Cortex of kidney (tissue), 1 donor: ENCODE data around the gene ANTKMT.
"Not testable (repeated sequence)": the region's sequence is repeated elsewhere in the genome, so short reads cannot be mapped to it uniquely, and the experiment has no call there.

Source experiments
- DNase-seq: peaks from one replicate; lab custom pipeline; 2025; lab: John Stamatoyannopoulos, UW

ANTKMT gene

DNA sequence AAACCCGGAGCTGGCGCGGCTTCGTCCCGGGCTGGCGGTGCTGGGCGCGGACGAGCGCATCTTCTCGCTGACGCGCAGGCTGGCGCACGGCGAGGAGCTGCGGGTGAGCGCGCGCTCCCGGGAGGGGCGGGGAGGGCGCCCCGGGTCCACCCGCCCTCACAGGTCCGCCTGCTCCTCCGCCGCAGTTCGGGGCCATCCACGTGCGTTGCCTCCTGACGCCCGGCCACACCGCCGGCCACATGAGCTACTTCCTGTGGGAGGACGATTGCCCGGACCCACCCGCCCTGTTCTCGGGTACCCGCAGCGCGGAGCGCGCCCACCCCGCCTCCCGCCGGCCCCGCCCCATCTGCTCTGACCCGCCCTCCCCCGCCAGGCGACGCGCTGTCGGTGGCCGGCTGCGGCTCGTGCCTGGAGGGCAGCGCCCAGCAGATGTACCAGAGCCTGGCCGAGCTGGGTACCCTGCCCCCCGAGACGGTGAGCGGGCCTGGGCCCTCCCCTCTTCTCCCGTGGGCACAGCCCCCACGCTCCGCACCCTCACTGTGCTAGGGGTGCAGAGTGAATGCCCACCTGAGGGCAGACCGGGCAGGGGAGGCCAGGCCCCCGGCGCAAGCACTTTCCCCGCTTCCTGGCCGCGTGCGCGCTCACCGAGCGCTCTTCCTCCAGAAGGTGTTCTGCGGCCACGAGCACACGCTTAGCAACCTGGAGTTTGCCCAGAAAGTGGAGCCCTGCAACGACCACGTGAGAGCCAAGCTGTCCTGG lies 7.4 kb downstream of the ANTKMT start:
- DNase-seq: no peak

DNA sequence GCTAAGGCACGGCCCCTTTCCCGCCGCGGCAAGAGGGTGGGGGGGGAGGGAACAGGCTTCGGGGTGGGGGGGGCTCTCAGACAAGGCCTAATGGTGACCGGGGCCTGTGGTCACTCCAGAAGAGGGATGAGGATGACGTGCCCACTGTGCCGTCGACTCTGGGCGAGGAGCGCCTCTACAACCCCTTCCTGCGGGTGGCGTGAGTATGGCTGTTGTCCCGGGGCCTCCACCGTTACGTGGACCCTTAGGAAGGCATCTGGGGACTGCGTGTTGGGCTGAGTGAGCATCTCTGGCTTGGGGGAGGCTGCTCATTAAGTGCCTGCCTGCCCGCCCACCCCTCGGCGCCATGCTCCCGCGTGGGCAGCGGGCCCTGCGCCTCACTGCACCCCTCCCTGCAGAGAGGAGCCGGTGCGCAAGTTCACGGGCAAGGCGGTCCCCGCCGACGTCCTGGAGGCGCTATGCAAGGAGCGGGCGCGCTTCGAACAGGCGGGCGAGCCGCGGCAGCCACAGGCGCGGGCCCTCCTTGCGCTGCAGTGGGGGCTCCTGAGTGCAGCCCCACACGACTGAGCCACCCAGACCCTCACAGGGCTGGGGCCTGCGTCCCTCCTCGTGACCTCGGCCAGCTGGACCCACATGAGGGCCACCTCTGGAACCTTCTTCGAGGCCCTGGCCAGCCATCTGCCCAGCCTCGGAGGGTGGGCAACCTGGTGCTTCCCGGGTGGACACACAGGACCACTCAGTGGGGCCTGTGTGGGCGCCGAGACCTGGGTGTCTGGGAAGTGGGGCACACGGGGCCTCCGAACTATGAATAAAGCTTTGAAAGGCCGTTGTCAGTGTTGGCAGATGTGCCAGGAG lies 8.2 kb downstream of the ANTKMT start:
- DNase-seq: no peak

DNA sequence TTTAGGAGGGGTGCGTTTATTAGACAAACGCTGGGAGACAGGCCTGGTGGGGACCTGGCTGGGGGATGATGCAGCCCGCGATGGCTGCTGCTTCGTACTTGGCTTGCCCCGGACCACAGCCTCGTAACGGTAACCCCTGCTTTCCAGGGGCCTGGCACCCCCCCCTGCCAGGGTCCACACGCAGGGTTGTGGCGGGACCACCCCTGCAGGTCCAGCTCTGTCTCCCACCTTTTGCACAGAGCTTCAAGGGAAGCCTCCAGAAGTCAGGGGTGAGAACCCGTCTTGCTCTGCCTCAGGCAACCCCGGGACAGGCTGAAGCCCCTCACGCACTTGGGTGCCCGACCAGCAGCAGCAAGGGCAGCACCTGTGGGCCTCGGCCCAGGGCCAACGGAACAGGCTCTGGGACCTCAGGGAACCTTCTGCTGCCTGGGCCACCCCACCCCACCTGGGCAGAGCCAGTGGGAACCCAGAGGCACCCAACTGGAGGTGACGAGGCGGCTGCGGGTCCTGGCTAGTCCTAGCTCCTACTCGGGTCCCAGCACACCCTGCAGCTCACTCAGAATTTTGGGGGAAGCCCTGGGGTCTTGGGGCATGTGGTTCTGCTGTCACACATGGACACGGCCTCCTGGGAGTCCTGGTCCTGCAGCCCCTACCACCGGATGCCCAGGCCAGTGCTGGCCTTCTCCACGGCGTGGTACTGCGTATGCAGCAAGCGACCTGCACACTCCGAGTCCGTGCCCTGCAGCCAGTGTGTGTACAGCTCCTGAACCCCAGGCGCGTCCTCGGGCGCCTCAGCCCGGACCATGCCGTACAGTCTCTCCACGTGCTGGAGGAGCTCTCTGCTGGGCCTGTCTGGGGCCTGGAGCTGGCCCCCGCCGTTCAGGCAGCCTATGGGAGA lies 9.1 kb downstream of the ANTKMT start:
- DNase-seq: no peak

DNA sequence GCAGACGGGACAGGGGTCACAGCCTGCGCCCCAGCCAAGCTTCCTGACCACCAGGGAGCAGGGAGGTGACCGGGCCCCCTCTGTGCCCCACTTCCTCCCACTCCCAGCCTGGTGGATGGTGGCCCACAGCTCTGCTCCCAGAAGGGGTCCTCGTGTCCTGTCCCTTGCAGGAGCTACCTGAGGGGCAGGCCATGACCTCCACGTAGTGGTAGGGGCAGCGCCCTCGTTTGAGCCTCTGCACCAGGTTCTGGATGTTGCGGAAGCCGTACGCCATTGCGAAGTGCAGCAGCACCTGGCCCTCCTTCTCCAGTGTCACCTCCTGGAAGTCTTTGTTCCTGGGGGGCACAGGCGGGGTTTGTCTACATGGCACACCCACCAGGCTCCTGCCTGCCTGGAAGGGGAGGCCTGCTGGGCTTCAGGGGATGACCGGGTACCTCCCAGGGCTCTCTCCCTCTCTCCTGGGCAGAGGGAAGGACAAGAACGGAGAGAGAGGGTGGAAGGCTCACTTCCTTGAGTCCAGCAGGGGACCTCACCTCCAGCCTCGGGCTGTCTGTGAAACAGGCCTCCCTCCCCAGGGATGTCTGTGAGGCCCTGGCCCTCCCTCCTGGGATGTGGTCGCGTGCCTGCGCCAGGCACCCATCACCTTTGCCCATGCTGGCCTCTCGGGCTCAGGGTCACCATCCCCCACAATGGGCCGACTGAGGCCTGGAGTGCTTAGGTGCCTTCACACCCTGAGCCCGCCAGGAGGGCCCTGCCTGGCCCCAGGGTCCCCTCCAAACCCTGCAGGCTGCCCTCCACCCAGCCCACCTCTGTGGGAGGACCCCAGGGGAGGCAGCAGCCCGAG lies 9.9 kb downstream of the ANTKMT start:
- no peak for DNase-seq

DNA sequence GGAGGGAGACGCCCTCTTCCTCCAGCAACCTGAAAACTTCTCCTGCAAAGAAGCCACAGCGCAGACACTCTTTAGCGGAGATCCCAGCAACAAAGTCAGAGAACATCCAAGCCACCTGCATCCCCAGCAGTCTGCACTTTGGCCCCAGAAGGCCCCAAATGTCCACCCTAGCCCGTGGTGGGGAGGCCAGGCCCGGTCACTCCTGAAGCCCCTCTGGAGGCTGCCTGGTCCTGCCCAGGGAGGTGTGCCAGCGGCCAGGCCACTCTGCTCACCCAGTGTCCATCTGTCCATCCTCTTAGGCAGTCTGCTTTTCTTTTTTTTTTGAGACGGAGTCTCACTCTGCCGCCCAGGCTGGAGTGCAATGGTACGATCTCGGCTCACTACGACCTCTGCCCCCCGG lies 11.4 kb downstream of the ANTKMT start:
- no peak for DNase-seq

DNA sequence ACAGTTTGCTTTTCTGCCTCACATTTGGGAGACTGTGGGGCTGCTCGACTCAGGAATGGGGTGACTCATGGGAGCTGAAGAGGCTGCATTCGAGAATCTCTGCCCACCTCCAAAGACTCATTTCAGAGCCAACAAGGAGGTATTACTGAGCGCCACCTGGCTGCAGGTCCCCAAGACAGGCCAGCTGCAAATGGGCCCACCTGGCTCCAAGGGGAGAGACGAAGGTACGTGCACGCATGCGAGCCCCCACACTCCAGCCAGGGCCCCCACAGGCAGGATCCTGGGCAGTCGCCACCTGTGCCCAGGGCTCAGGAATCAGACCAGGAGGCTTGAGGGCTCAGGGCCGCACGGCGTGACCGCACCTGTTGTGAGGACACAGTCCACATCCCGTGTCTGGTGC lies 12.0 kb downstream of the ANTKMT start:
- DNase-seq: no peak

DNA sequence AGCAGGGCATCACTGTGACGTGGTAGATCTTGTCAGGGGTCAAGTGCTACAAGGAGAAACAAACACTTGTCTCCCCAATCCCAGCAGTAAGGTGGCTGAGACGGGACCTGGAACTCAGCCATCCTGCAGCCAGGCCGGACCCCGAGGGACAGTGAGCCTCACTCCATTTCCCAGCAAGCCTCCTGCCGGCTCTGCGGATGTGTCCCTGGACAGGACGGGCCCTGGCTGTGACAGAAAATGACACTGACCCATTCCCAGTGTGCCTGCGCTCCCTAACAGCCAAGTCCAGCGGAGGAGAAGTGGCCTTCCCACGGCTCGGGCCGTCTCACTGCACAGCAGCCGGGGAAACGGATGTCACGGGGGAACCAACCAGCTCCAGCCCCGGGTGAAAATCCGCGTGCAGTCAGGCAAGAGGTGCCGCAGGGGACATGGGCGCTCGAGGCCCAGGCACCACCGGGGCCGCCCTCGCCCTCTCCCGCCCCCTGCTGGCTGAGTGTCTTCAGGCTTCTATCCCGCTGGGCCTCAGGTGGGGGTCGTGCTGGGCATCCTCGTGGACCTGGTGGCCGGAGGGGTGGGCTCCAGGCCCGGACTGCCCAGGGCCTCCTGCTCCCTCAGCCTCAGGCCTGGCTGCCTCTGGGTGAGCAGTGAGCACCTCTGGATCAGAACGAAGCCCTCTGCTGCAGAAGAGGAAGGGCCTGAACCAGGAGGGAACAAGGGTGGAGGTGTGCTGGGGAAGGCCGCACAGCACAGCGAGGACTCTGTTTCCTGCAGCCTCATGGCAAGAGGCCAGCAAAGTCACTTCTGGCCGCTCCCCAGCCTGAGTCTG lies 12.6 kb downstream of the ANTKMT start:
- no peak for DNase-seq

DNA sequence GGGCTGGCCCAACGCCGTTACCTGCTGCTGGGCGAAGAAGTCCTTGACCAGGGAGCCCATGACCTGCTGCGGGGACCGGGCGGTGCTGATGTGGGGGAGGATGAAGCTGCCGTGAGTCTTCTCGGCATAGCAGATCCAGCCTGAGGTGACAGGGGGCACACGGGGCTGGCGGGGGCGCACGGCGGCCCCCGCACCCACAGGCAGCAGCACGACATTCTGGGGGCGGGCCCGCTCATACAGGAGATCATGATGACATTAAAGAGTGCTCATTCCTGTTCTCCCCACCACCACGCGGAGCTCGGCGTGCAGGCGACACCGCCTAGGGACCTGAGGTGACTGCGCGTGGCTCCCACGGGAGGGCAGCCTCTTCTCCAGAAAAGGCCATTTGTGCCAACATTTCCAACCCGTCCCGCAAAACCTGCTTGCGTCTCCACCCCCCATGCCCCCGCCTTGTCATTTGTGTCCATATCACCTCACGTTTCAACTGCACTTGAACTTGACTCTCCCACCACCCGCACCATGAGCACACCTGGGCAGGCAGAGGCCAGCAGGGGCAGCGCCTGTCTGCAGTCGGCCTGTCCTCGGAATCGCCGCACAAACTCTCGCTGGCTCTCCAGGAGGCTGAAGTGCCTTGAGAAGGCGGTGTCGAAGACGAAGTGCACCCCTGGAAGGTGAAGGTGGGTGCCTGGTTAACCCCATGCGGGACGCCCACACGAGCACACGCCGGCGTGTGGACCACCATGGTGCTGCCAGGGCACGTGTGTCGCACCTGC lies 13.4 kb downstream of the ANTKMT start:
- no peak for DNase-seq

DNA sequence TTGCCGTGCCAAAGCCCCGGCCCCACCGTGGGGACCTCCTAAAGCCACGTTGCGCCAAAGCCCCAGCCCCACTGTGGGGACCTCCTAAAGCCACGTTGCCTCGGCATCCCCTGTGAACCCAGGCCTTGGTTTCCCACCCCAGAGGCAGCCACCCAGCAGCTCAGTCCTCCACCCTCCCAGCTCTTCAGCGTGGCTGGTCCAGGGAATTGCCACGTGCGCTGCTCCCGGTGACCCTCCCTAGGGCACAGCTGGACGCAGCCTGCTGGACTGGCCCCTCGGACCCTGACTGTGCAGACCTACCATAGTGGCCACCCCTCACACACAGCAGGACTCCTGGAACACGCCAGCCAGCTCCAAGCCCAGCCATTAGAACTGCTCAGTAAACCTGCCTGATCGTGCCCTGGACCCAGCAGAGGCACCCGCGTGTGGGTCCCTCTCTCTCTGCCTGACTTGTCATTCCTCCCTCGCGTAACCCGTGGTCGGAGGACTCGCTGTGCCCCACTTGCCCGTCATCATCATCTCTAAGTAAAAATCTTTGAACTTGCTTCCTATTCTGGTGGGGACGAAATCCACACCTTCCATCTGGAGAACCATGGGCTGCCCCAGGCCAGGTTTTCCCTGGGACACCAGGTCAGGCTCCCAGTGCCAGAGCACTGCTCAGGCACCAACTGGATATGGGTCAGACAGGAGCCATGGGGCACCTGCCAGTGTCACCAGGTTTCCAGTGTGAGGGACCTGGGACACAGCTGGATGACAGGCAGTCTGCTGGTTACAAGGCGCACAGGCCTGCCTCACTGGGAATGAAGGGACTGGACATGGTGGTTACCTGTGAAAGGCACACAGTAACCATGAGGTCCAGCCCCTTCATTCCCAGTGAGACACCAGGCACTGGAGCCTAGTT lies 14.3 kb downstream of the ANTKMT start:
- DNase-seq: no peak

DNA sequence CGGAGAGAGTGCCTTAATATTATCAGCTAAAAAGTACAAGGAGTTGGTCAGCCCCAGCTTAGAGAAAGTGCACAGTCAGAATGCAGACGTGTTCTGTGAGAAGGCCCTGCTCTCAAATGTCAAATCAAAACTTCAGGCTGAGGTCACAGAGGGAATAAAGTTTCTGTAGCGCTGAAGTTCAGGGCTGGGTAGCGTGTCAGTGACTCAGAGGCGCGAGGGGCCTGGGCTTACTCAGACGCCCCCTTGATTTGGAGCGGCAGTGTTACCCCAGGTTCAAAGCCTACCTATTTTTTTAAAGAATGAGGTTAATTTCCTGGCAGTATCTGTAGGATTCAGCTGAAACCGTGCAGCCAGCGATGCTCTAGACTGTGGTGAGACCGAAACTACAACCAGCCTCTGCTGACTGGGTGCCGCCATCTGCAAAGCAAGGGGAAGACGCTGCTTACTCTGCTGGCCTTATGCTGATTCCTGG lies 15.1 kb downstream of the ANTKMT start:
- DNase-seq: no peak

DNA sequence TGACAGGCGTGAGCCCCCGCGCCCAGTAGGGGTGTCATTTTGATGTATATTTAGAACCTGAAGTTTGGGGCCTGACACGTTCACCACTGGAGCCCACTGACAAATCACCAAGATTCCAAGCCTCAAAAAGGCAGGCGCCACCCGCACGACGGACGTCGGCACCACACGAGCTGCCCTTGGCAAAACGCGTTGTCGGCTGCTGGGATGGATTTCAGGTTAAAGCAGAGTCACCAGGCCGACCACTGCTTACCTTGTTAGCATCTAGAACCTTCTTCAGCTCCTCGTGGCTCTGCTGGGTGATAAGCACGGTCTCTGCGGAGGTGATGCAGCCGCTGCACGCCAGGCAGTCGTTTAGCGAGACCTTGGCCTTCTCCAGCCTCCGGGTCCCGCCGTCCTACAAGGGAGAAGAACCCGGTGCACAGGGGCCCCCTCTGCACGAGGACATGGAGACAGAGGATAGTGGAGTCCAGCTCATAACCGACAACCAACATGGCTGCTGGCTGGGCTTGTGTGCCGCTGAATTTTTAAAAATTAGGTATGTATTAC lies 16.1 kb downstream of the ANTKMT start:
- DNase-seq: no peak

DNA sequence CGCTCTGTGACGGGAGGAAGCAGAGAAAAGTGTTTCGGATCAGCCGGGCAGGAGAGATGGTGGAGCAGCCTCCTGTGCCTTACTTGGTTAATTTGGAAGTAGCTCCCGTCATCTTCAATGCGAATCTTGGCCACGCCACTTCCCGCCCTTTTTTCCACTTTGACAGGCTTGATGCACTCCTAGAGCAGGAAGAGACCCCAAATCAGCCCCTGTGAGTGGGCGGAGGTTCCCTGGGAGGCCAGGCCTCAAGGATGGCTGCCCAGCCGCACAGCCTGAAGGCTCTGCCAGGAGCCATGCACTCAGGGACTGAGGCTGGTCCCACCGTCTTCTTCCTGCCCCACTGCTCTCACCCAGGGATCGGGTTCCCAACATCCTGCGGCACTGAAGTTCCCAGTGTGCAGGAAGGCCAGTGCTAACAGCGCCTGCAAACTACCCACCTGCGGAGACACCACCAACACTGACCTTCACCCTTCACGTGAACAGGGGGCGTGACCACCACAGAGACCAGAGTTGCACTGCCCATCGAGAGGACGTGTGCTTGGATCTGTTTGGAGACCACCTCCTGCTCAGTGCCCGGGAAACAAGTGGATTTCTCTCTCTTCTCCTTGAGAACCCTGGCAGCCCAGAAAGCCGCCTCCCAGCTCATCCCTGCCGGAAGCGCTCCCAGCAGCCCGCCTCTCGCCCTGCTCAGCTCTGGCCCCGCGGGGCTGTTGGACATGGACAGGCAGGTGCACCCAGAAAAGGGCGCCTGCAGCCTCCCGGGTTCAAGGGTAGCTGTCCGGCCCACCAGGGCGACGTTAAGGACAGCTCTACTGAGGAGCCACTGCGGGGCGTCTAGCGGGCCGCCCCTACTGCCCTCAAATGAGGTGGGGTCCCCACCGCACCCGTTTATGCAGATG lies 18.9 kb downstream of the ANTKMT start:
- DNase-seq: no peak

DNA sequence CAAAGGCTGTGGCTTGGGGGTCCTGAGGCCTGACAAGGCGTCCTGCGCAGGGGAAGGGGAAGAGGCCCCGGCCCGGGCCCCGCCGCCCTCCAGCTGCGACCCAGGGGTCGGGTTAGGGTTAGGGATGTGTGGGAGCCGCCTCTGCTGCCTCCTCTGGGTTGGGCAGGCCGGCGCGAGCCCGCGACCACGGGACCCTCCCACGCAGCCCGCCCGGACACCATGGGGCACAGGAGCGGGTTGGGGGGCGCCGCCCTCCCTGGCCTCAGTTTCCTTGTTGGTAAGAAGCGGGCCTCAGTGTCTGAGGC lies 19.5 kb downstream of the ANTKMT start:
- no peak for DNase-seq

DNA sequence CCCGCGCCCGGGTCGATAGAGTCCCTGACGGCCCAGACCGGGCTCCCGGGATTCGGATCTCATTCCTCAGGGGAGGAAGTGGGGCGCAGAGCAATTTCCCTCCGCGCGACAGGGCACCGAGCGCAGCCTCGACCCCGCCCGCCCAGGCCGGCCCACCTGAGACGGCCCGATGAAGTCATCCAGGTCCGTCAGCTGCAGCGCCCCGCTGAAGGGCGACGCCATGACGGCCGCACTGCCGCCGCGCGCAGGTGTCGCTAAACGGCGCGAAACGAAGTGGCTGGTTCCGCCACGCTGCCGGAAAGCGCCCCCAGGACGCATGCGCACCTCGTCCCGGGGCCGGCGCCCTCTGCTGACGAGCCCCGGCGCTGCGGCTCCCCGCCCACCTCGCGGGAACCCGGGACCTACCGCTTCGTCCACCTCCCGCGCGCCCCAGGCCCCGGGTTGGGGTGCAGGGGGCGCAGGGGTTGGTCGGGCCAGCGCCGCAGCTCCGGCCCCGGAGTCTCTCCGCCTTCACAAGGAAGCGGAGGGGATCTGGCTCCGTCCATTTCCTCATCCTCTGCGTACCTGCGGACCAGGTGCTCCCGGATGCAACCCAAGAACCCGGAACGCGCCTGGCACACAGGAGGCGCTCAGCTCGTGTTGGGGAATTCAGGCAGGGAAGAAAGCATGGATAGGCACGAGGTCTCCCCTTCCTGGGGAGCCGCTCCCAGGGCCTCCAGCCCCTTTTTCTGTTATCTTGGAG lies 20.0 kb downstream of the ANTKMT start, which contains the start of gene CIAO3:
TSS of gene CIAO3 (minus strand) at position 234 of the 742 bp plus-strand sequence. CDS start at position 222, 12 bp downstream.
- no peak for DNase-seq

DNA sequence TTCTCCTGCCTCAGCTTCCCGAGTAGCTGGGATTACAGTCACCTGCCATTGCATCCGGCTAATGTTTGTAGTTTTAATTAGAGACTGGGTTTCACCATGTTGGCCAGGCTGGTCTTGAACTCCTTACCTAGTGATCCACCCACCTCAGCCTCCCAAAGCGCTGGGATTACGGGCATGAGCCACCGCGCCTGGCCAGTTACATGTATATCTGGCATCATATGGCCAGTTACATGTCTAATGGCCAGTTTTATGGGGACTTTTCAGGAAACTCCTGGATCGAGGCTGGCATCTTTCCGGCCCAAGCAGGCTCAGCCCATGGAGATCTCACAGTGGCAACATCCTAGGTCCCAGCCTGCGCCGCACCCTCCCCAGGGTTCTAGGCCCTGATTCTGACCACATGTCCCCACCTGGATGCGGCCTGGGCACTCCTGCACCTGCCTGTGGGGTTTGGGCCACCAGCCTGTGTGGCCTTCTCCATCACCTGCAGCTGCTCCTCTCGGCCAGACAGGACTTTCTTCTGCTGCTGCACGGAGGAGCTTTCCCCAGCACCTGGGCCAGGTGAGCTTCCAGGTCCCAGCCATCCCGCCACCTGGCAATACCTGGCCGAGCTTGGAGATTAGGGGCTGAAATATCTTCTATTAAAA lies 21.2 kb downstream of the ANTKMT start:
- no peak for DNase-seq

DNA sequence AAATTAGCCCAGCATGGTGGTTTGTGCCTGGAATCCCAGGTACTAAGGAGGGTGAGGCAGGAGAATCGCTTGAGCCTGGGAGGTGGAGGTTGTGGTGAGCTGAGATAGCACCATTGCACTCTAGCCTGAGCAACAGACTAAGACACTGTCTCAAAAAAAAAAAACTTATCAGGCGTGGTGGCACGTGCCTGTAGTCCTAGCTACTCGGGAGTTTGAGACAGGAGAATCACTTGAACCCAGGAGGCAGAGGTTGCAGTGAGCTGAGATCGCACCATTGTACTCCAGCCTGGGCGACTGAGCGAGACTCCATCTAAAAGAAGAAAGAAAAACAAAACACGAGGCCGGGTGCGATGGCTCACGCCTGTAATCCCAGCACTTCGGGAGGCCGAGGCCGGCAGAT lies 21.9 kb downstream of the ANTKMT start:
- not testable (repeated sequence) for DNase-seq
